ENCODE data around the gene MAP2K3.

- no peak for TF ChIP-seq CTCF (IDR thresholded peaks at IDR 0.05)
- no peak for TF ChIP-seq POLR2A (IDR thresholded peaks at IDR 0.05)
Observed at GRCh38 chr17:21298056-21298982, 13.8 kb downstream of the MAP2K3 start.
